K562 (cell line): Measurements from ENCODE around the gene MAN2B1. TPM values are rescaled to one million over a fixed set of nuclear protein-coding genes. Genes with fewer than 3 reads are reported as not detected.

ENCODE experiments used
- ATAC-seq: fragments of 200-7000 bp; cut with Tn5 transposase; 3 replicates; pipeline ENCODE4 v1.9.1; 2020; ENCODE audit warnings: moderate library complexity
- BruUV-seq: library from RNA; stranded (reverse); fragments of 400-500 nt; replicated peaks from 2 replicates; lab custom pipeline; 2021; lab: Mats Ljungman, UMichigan
- CTCF ChIA-PET: fragments of 300-600 bp; formaldehyde crosslinking; extraction: SDS; loops from one replicate; lab custom pipeline; 2021; ENCODE audit warnings: low intra/inter-chr PET ratio; lab: Yijun Ruan, JAX
- POLR2A ChIA-PET: fragments of 300-600, 350-650 bp; sonication (Branson Sonifier 250); formaldehyde crosslinking; extraction: SDS; loops from one replicate; lab custom pipeline; 2021; ENCODE audit warnings: antibody characterized with exemption, inconsistent platforms; lab: Yijun Ruan, JAX
- DNase-seq, 4 experiments: peaks; one replicate each; pipeline versions ENCODE4 v3.0.0 to v3.0.0-alpha.2; 2011 to 2018; ENCODE audit warnings: low spot score in 3 of 4, mixed read lengths in 3 of 4; ENCODE audit errors: extremely low read depth in 1 of 4
- FAIRE-seq: peaks from 2 replicates; lab custom pipeline; 2011; peaks lifted over from hg19 to GRCh38; lab: Jason Lieb, UNC
- H2AFZ ChIP-seq: 2 replicates; pipeline ENCODE4 v1.6.0; 2011; ENCODE audit warnings: low read depth, low read length, control low read depth, inconsistent platforms
- H3K27ac ChIP-seq: fragments of 200-600 bp; 3 replicates; pipeline ENCODE4 v1.8.0; 2011; ENCODE audit warnings: low read depth, mild to moderate bottlenecking, control low read depth, inconsistent platforms, low read length, moderate library complexity, mixed read lengths; ENCODE audit errors: extremely low read depth
- H3K27me3 ChIP-seq, 2 experiments: fragments of 300-600 bp in 1 of 2; 2 replicates in 1 of 2; 3 replicates in 1 of 2; pipeline versions ENCODE4 v1.6.0 to v1.8.0; 2011; ENCODE audit warnings: inconsistent platforms in 2 of 2, low read length in 2 of 2, mild to moderate bottlenecking in 1 of 2, mixed read lengths in 1 of 2, moderate library complexity in 1 of 2; ENCODE audit not compliant: control insufficient read depth in 2 of 2, insufficient read depth in 2 of 2
- H3K36me3 ChIP-seq: fragments of 300-600 bp; 3 replicates; pipeline ENCODE4 v1.8.0; 2011; ENCODE audit warnings: mild to moderate bottlenecking, low read length, inconsistent platforms; ENCODE audit not compliant: control insufficient read depth, insufficient read depth
- H3K4me1 ChIP-seq, 2 experiments: fragments of 200-600 bp in 1 of 2; replicated peaks in 1 of 2; 2 replicates in 1 of 2; 3 replicates in 1 of 2; pipeline versions ENCODE4 v1.5.1 to v1.8.0; 2011; ENCODE audit warnings: inconsistent platforms in 2 of 2, low read length in 2 of 2, mild to moderate bottlenecking in 1 of 2, mixed read lengths in 1 of 2, moderate library complexity in 1 of 2; ENCODE audit not compliant: control insufficient read depth in 2 of 2, insufficient read depth in 2 of 2
- H3K4me2 ChIP-seq: 2 replicates; pipeline ENCODE4 v1.6.1; 2011; ENCODE audit warnings: low read length, control low read depth, inconsistent platforms, mixed read lengths; ENCODE audit not compliant: insufficient read depth
- H3K4me3 ChIP-seq: fragments of 200-600 bp; sonication (generic), shearing (Covaris generic); 2 replicates; pipeline ENCODE4 v1.5.1; 2016; ENCODE audit warnings: control low read depth, inconsistent platforms
- H3K79me2 ChIP-seq: fragments of 200-600 bp; 3 replicates; pipeline ENCODE4 v1.8.0; 2011; ENCODE audit warnings: low read length, inconsistent platforms; ENCODE audit not compliant: control insufficient read depth, insufficient read depth
- H3K9ac ChIP-seq, 2 experiments: 2 replicates each; pipeline versions ENCODE4 v1.6.0 to v1.6.1; 2011; ENCODE audit warnings: low read depth in 2 of 2, low read length in 2 of 2, control low read depth in 1 of 2, inconsistent platforms in 1 of 2, mild to moderate bottlenecking in 1 of 2, mixed read lengths in 1 of 2; ENCODE audit not compliant: insufficient read depth in 1 of 2
- H3K9me1 ChIP-seq: one replicate; pipeline ENCODE4 v1.6.0; 2011; ENCODE audit warnings: inconsistent platforms, mild to moderate bottlenecking, low read length, moderate library complexity; ENCODE audit not compliant: control insufficient read depth, insufficient read depth
- H3K9me3 ChIP-seq: replicated peaks from 2 replicates; pipeline ENCODE4 v1.5.1; 2011; ENCODE audit warnings: low read depth, low read length, inconsistent platforms; ENCODE audit not compliant: control insufficient read depth, insufficient read depth
- H4K20me1 ChIP-seq: replicated peaks from 2 replicates; pipeline ENCODE4 v1.6.1; 2011; ENCODE audit warnings: low read length, inconsistent platforms, mixed read lengths; ENCODE audit not compliant: control insufficient read depth, insufficient read depth
- KLF16 ChIP-seq: IDR thresholded peaks from 2 replicates; pipeline ENCODE4 v1.6.1; 2016; ENCODE audit warnings: antibody characterized with exemption
- POLR2G ChIP-seq: fragments of 200-400 bp; formaldehyde crosslinking; IDR thresholded peaks from 2 replicates; pipeline ENCODE4 v1.6.1; 2017; ENCODE audit warnings: low read depth, mild to moderate bottlenecking, antibody characterized with exemption, low read length, moderate library complexity
- REST ChIP-seq, 2 experiments: fragments of 450-650 bp; formaldehyde crosslinking in 1 of 2; IDR thresholded peaks; 2 replicates each; pipeline versions ENCODE4 v1.4.0 to v1.6.1; 2014 to 2020; ENCODE audit warnings: mild to moderate bottlenecking in 2 of 2, borderline replicate concordance in 1 of 2, low read depth in 1 of 2
- STAT5A ChIP-seq: IDR thresholded peaks from 2 replicates; pipeline ENCODE4 v1.6.1; 2012; ENCODE audit warnings: low read length, inconsistent platforms, borderline replicate concordance
- WGBS: fragments of 100-300 bp; shearing (Covaris generic); methylation state at CpG from one replicate; pipeline ENCODE4 v1.1.6; 2016; ENCODE audit warnings: low coverage, mixed read lengths; ENCODE audit not compliant: insufficient coverage; ENCODE audit errors: missing lambda C conversion rate; 5-methylcytosine and 5-hydroxymethylcytosine counted together
- in situ Hi-C: fragments of 300-500 bp; cut with MboI; formaldehyde crosslinking; loops from 4 replicates; pipeline ENCODE4 v1.15.0; 2018; ENCODE audit warnings: inconsistent platforms, mixed read lengths
- intact Hi-C: fragments of 100-400 bp; cut with micrococcal nuclease; formaldehyde crosslinking; loops from 2 replicates; pipeline ENCODE4 v1.14.2; 2022
- polyA plus RNA-seq, 8 experiments: library from polyadenylated mRNA; depleted of rRNA in 4 of 8; stranded (reverse) in 5 of 8; unstranded in 3 of 8; fragments of >200 nt; fragmentation: Nextera tagmentation in 2 of 8; fragmentation: Illumina TruSeq in 1 of 8; extraction: Ambion mirVana in 2 of 8; extraction: Trizol in 1 of 8; gene quantifications; 2 replicates each; pipeline versions ENCODE4 v1.2.1 to v1.2.3, GENCODE V29; 2011 to 2014; ENCODE audit warnings: inconsistent platforms in 1 of 8, missing spikeins in 1 of 8
- total RNA-seq, 7 experiments: library from RNA; depleted of rRNA in 6 of 7; stranded (reverse); fragments of >200 nt in 6 of 7; fragmentation: Illumina TruSeq in 2 of 7; extraction: Trizol in 2 of 7; gene quantifications; 2 replicates each; pipeline versions ENCODE4 v1.2.1 to v1.2.3, GENCODE V29; 2011 to 2021; ENCODE audit warnings: low replicate concordance in 1 of 7

Gene MAN2B1
- total and polyA plus RNA-seq, 9 of the 15 experiments (the other 6 are each of a cell fraction or from before 2014, with no cell fraction given), result 0.59 to 33.8 (median 11.4) TPM

- no peak overlapping the region for H2AFZ ChIP-seq
- peaks cover 13 to 40% of the 10 kb centered on the region in 2 experiments; a peak in 4 of 5 replicates for H3K4me1 ChIP-seq
- ATAC-seq (peak; percentile 81), DNase-seq (peak; percentile 71 to 79 (median 74)), FAIRE-seq (peak; percentile 74)
- WGBS, result 78% methylated on average over 23 of the region's 29 CpGs
- H3K4me2 ChIP-seq, result no peak overlapping the region
- intact Hi-C loops (no loop called here), in situ Hi-C loops (no loop called here)
- no peaks in the 10 kb centered on the region for H3K9me3 ChIP-seq
- peaks cover 5% of the 10 kb centered on the region; the same call in 1 of the 2 replicates for H4K20me1 ChIP-seq
- no peaks in the 10 kb centered on the region for H3K9me1 ChIP-seq
- TF ChIP-seq REST (IDR thresholded peaks at IDR 0.05; ENCODE audit: borderline replicate concordance) (peak; percentile 97), REST (CRISPR knock-in tag; IDR thresholded peaks at IDR 0.05; ENCODE audit: low read depth) (no peak), STAT5A (no peak), POLR2G (0 out of 2 replicates have a peak, but pooled peaks have one; percentile 27), KLF16 (peak; percentile 81)
- no peak overlapping the region for H3K4me3 ChIP-seq
- no peaks in the 10 kb centered on the region for H3K27me3 ChIP-seq
- POLR2A ChIA-PET, result no interaction called here
- H3K27ac ChIP-seq, result no peak overlapping the region
- BruUV-seq, result no TSS peak
- H3K36me3 ChIP-seq, result peaks cover 31% of the 10 kb centered on the region; the same call in 2 of the 3 replicates
- H3K79me2 ChIP-seq, result peaks cover 22% of the 10 kb centered on the region
- CTCF ChIA-PET, result no interaction called here
- peak overlapping the region in 1 of 2 experiments; percentile 37; a peak in 2 of 4 replicates for H3K9ac ChIP-seq
These were observed 1.9 kb downstream of the MAN2B1 start for GRCh38 chr19:12664406-12665280.
